Mesenteric fat pad (tissue), 1 donor: ENCODE results near the gene ZP3. TPM values are rescaled to one million over a fixed set of nuclear protein-coding genes. Genes with fewer than 3 reads are reported as not detected.
"Not testable (repeated sequence)": the region's sequence is repeated elsewhere in the genome, so short reads cannot be mapped to it uniquely, and the experiment has no call there.

ENCODE experiments used
- DNase-seq: peaks from one replicate; pipeline ENCODE4 v3.0.0-alpha.2; 2020; ENCODE audit warnings: low spot score
- total RNA-seq: library from RNA; stranded (reverse); fragmentation: NEBNext Ultra II Directional; extraction: Animal tissue kit (Norgen Biotek cat#: 25700); gene quantifications from one replicate; pipeline ENCODE4 v1.2.1, GENCODE V29; 2021
- donor health status: DM: yes; HTN: yes; CAD: no.

ZP3 gene
- total RNA-seq, 1 donor from 2014 or later = 0.87 TPM

- DNase-seq = no peak
These were observed 20.8 kb upstream of the ZP3 start for GRCh38 chr7:76403780-76404494.

GRCh38 chr7:76405738-76406137 is 19.0 kb upstream of the ZP3 start:
- DNase-seq = no peak

GRCh38 chr7:76407718-76408117 is 17.0 kb upstream of the ZP3 start:
- DNase-seq = no peak

DNA sequence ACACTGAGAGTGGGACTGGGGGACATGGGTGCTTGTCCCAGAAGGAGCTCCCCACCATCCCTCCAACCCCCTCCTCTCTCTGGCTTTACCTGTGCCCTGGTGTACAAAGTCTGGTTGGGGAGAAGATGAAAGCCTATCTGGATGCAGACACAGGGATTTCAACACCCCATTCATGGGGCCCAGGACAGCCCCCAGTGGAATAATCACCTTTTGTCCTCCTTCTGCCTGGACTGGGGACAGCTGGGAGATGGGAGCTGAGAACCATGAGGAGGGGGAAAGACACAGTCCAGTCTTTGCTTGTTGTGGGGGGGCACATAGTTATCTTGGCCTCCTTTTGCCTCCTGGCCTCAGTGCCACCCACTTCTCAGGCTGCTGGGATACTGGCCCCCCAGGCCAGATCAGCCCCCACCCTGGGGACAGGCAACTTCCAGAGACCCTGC is 16.6 kb upstream of the ZP3 start:
- DNase-seq = no peak

GRCh38 chr7:76409537-76409936 is 15.2 kb upstream of the ZP3 start, which contains the start of gene SSC4D:
Gene SSC4D, minus strand, starts transcription at chr7:76409697. Its CDS starts 5,258 bp downstream, at chr7:76404439.
- DNase-seq = no peak

GRCh38 chr7:76411626-76412025 is 13.1 kb upstream of the ZP3 start:
- DNase-seq = no peak

GRCh38 chr7:76412249-76412648 is 12.5 kb upstream of the ZP3 start:
- no peak for DNase-seq

- not testable (repeated sequence) for DNase-seq
These were observed 7.0 kb upstream of the ZP3 start for GRCh38 chr7:76417654-76418310.

- not testable (repeated sequence) for DNase-seq
These were observed 3.7 kb upstream of the ZP3 start for GRCh38 chr7:76421097-76421496.

GRCh38 chr7:76423666-76424412 is 911 bp upstream of the ZP3 start:
- DNase-seq = no peak

GRCh38 chr7:76425156-76425555 is 406 bp downstream of the ZP3 start:
- DNase-seq = no peak

GRCh38 chr7:76425558-76425957 is 808 bp downstream of the ZP3 start:
- DNase-seq = not testable (repeated sequence)

DNA sequence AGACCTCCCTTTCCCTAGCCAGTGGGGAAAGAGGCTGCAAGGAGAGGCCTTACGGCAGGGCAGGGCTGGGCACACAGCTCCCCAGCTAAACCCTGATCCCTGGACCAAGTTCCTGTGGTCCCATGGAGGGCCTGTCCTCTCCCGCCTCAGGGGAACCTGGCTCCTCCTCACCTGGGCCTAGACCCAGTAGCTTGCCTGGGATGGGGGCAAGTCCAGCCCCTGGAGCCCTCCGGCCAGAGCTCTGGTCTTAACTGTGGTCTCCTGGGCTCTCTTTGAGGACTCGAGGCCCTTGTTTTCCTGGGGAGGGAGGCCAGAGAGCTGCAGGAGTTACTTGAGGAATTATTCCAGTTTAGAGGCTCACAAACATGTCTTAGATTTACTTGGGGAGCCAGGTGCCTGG is 1.5 kb downstream of the ZP3 start:
- no peak for DNase-seq

DNA sequence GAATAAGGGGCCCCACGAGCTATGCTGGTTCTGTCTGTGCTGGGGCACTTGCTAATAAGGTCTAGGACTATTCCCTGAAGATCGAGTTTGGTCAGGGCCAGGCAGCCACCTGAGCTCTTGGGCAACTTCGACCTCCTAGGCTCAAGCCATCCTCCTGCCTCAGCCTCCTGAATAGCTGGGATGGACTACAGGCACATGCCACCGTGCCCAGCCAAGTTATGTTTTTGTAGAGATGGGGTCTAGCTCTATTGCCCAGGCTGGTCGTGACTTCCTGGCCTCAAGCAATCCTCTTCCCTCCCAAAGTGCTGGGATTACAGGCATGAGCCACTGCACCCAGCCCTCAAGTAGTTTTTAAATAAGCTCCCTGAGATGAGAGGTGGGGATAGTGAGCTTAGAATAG is 2.9 kb downstream of the ZP3 start:
- DNase-seq = no peak

GRCh38 chr7:76428149-76428823 is 3.5 kb downstream of the ZP3 start:
- no peak for DNase-seq

GRCh38 chr7:76428868-76429805 is 4.4 kb downstream of the ZP3 start:
- DNase-seq = peak; percentile 74

- peak; percentile 64 for DNase-seq
These were observed 5.5 kb downstream of the ZP3 start for GRCh38 chr7:76430211-76430610.

DNA sequence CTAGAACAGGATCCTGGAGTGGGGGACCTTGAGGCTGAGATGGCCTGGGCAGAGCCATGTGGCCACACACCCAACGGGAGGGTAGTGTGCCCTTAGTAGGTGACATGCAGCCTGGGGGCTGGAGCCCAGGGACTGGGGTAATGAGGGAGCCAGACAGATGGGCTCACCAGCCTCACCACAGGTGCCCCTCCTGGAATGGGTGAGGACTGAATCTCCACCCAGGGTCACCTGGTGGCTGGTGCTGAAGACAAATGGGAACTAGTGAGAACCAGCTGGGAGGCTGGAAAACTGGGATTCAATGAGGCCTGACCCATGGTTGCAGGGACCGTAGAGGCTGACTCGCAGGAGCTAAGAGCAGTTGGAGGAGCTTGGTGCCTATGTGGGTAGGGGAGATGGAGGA is 6.1 kb downstream of the ZP3 start:
- DNase-seq = peak; percentile 60

DNA sequence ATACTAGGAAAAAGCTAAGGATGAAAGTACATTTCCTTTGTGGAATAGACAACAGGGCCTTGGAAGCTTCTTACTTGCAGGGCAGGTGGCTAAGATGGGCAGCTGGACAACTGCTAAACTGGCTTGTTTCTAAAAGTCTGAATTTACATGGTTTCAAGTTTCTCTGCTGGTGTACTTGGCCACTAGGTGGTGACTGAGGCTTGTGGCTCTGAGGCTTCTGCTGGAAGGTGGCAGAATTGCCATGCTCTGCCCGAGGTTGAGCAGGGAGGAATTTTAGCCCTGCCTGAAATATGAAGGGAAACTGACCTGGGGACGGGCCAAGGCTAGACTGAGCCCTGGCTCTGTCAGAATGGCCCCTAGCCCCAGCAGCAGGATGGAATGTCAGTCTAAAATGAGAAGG is 13.1 kb downstream of the ZP3 start:
- peak; percentile 90 for DNase-seq

GRCh38 chr7:76439120-76439888 is 14.6 kb downstream of the ZP3 start:
- peak; percentile 67 for DNase-seq
